ENCODE results near the gene KIFC3. TPM values are rescaled to one million over a fixed set of nuclear protein-coding genes. Genes with fewer than 3 reads are reported as not detected.

The KIFC3 gene
- total and polyA plus RNA-seq, 2 of the 13 experiments (the other 11 are each of a cell fraction or from before 2014, with no cell fraction given): 42.1 to 45.3 TPM

- TF ChIP-seq MAFF (IDR thresholded peaks at IDR 0.05; ENCODE audit: low read depth, low read length) (no peak), ZC3H4 (CRISPR knock-in tag; IDR thresholded peaks at IDR 0.05; ENCODE audit: borderline replicate concordance) (no peak), AGO2 (optimal IDR thresholded peaks at IDR 0.05; ENCODE audit: low read depth, low read length) (no peak), ZNF576 (CRISPR knock-in tag; IDR thresholded peaks at IDR 0.05) (no peak), MNT (IDR thresholded peaks at IDR 0.05) (peak; percentile 32; the same call in 1 of the 2 replicates), ZNF446 (CRISPR knock-in tag; IDR thresholded peaks at IDR 0.05) (no peak)
- TF ChIP-seq, protein P1, sequence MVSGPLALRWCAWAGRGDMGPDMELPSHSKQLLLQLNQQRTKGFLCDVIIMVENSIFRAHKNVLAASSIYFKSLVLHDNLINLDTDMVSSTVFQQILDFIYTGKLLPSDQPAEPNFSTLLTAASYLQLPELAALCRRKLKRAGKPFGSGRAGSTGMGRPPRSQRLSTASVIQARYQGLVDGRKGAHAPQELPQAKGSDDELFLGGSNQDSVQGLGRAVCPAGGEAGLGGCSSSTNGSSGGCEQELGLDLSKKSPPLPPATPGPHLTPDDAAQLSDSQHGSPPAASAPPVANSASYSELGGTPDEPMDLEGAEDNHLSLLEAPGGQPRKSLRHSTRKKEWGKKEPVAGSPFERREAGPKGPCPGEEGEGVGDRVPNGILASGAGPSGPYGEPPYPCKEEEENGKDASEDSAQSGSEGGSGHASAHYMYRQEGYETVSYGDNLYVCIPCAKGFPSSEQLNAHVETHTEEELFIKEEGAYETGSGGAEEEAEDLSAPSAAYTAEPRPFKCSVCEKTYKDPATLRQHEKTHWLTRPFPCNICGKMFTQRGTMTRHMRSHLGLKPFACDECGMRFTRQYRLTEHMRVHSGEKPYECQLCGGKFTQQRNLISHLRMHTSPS (CRISPR knock-in tag; IDR thresholded peaks at IDR 0.05; ENCODE audit: low read depth): no peak
- TF ChIP-seq, protein P2, sequence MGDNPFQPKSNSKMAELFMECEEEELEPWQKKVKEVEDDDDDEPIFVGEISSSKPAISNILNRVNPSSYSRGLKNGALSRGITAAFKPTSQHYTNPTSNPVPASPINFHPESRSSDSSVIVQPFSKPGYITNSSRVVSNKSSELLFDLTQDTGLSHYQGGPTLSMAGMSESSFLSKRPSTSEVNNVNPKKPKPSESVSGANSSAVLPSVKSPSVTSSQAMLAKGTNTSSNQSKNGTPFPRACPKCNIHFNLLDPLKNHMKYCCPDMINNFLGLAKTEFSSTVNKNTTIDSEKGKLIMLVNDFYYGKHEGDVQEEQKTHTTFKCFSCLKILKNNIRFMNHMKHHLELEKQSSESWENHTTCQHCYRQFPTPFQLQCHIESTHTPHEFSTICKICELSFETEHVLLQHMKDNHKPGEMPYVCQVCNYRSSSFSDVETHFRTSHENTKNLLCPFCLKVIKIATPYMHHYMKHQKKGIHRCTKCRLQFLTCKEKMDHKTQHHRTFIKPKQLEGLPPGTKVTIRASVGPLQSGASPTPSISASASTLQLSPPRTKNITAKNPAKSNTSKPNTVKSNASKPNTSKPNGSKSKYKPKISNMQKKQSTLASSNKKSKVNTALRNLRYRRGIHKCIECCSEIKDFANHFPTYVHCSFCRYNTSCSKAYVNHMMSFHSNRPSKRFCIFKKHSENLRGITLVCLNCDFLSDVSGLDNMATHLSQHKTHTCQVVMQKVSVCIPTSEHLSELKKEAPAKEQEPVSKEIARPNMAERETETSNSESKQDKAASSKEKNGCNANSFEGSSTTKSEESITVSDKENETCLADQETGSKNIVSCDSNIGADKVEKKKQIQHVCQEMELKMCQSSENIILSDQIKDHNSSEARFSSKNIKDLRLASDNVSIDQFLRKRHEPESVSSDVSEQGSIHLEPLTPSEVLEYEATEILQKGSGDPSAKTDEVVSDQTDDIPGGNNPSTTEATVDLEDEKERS (CRISPR knock-in tag; IDR thresholded peaks at IDR 0.05): no peak
- H3K4me3 ChIP-seq (replicated peaks in 1 of 3; ENCODE audit: insufficient read depth in 1 of 3, low read depth in 2 of 3, low read length in 3 of 3): no peak overlapping the region
- in situ Hi-C loops (cut with HindIII; ENCODE audit: extremely low pct_ligation_motif_present, low pct_unique_long_range_greater_than_20kb): no loop called here
- H3K4me1 ChIP-seq (ENCODE audit: insufficient read depth, low read length): no peaks in the 10 kb centered on the region
- CTCF ChIA-PET (ENCODE audit: low intra/inter-chr PET ratio, low total read pairs): no interaction called here
- peaks cover 38 to 61% of the 10 kb centered on the region in 2 experiments for H3K36me3 ChIP-seq (replicated peaks in 1 of 2; ENCODE audit: control insufficient read depth in 1 of 2, insufficient read depth in 2 of 2, low read length in 2 of 2)
- no peaks in the 10 kb centered on the region for H3K79me2 ChIP-seq (ENCODE audit: insufficient read depth, low read length)
- no peaks in the 10 kb centered on the region for H3K9me3 ChIP-seq (ENCODE audit: low read length)
- H3K27ac ChIP-seq (ENCODE audit: extremely low read length, insufficient read depth, low read length): no peak overlapping the region
- H2AFZ ChIP-seq (ENCODE audit: low read length): no peak overlapping the region
- no peaks in the 10 kb centered on the region for H3K27me3 ChIP-seq (ENCODE audit: control insufficient read depth in 1 of 2, insufficient read depth in 2 of 2, low read length in 2 of 2)
- intact Hi-C loops (cut with micrococcal nuclease; ENCODE audit: unreplicated experiment): no loop called here
- POLR2A ChIA-PET: interaction anchor here (1.0 kb wide), 1 partner anchor 34 kb away, joined by 3 read pairs; the partner anchor contains the start of gene KATNB1
- no peak overlapping the region for H3K9ac ChIP-seq (ENCODE audit: insufficient read depth, low read depth, low read length)
- no peak overlapping the region for H3K4me2 ChIP-seq (ENCODE audit: low read depth, low read length)
- ATAC-seq (no peak), FAIRE-seq (no peak), DNase-seq (ENCODE audit: low spot score) (no peak)
- 95% methylated on average over 21 of the region's 22 CpGs for WGBS (ENCODE audit: low lambda C conversion rate)
- no TSS peak for BruUV-seq (replicated peaks)
- no peaks in the 10 kb centered on the region for H4K20me1 ChIP-seq (ENCODE audit: insufficient read depth, low read length)
Observed at GRCh38 chr16:57769541-57770145, 32.6 kb downstream of the KIFC3 start.

All from HepG2 (cell line).